ENCODE data around the gene MAD1L1. TPM values are rescaled to one million over a fixed set of nuclear protein-coding genes. Genes with fewer than 3 reads are reported as not detected.

MAD1L1 gene
- total and polyA plus RNA-seq, 2 of the 4 experiments (the other 2 are of a cell fraction), result 29.0 to 40.9 TPM

DNA sequence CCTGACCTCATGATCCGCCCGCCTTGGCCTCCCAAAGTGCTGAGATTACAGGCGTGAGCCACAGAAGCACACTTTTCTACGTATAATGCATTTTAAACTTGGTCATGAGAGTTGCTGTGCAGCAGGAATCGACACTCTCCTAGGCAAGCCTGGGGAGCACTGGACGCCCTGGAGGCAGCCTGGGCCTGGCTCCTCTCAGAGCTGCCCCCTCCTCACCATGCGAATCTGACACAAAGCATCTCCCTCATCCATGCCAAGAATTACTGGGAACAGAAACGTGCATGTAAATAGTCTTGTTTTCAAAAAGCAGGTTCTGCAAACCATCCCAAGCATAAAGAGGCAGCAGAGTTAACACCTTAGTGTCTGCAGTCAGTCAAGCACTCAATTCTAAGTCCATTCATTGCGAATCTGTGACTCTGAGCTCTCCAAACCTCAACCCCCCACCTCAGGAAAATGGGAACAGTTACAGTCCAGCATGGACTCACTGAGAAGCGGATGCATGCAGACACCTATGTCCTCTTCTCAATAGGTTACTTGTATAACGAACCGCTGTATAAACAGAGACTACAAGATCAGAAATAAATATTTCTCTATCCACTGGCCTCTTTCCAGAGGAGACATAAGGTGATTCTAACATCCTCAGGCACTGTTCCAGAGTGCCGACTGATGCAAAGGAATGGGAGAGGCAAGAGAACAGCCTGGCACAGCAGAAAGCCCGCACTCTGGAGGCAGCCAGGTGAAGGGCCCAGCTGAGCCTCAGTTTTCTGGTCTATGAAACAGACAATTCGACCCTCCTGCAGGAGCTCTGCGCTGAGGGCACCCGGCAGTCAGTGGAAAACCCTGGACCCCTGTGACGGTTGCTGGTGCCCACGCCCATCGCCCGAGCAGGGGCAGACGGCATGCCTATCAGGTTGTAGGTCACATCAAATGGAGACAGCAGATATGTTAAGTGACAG lies 68.9 kb downstream of the MAD1L1 start (continued):
- no peak for TF ChIP-seq RFX5 (IDR thresholded peaks at IDR 0.05; ENCODE audit: low read depth, low read length)
- no peak for TF ChIP-seq BHLHE40 (IDR thresholded peaks at IDR 0.05; ENCODE audit: low read depth, low read length)

DNA sequence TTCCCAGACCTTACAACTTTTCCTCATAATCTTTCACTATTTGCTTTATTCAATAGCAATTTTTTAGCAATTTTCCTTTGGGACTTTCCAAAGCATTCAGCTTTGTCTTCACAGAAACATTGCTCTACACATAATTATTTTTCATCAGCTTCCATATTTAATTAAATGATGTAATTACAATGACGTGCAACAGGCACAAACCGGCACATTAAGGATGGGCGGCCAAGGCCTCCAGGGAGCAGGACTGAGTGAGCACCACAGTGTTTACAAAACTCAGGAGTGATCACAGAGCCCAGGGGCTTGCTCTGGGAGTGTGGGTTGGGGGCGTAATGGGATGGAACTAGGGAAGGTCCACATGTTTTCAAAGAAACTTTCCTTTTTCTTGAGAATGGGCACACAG lies 69.8 kb downstream of the MAD1L1 start:
- Histone ChIP-seq H4K20me1 (ENCODE audit: insufficient read depth, low read length) (peaks cover 34% of the 10 kb centered on the region), H3K4me1 (ENCODE audit: control insufficient read depth, insufficient read depth, low read length) (peaks cover 8% of the 10 kb centered on the region), H2AK9ac (replicated peaks; ENCODE audit: low read depth, low read length, poor library complexity) (no peak overlapping the region), H3K27me3 (ENCODE audit: control insufficient read depth, insufficient read depth, low read length) (no peaks in the 10 kb centered on the region), H3K14ac (replicated peaks; ENCODE audit: low read depth, low read length) (no peak overlapping the region), H2BK5ac (ENCODE audit: low read depth, low read length, poor library complexity, severe bottlenecking) (no peak overlapping the region), H3K36me3 (ENCODE audit: control insufficient read depth, insufficient read depth, low read length) (0 out of 2 replicates have a peak, but pooled peaks cover 1% of the 10 kb centered on the region), H2BK20ac (ENCODE audit: low read depth, low read length) (no peak overlapping the region), H4K91ac (ENCODE audit: insufficient read depth, low read depth, low read length) (no peak overlapping the region), H3K4me3 (ENCODE audit: insufficient read depth, low read depth, low read length) (no peak overlapping the region), H3K9ac (ENCODE audit: low read depth, low read length) (no peak overlapping the region), H2AFZ (replicated peaks; ENCODE audit: low read length, poor library complexity) (no peak overlapping the region), H4K5ac (ENCODE audit: low read depth, low read length) (no peak overlapping the region), H3K9me1 (ENCODE audit: insufficient read depth, low read length) (no peaks in the 10 kb centered on the region; the same call in 1 of the 2 replicates), H3K79me1 (ENCODE audit: low read depth in 1 of 2, low read length in 2 of 2) (peaks cover 5 to 15% of the 10 kb centered on the region in 2 experiments; a peak in 2 of 4 replicates), H3K4ac (ENCODE audit: low read depth, low read length) (no peak overlapping the region), H2AK5ac (ENCODE audit: low read depth, low read length) (no peak overlapping the region), H2BK120ac (ENCODE audit: low read depth, low read length) (no peak overlapping the region), H3K9me3 (ENCODE audit: control insufficient read depth, insufficient read depth, low read length) (no peaks in the 10 kb centered on the region), H3K23ac (ENCODE audit: low read depth, low read length) (no peak overlapping the region), H3K4me2 (ENCODE audit: low read depth, low read length) (no peak overlapping the region), H3K18ac (ENCODE audit: low read depth, low read length) (no peak overlapping the region), H4K8ac (ENCODE audit: low read depth in 2 of 2, low read length in 2 of 2) (no peak overlapping the region), H2BK15ac (ENCODE audit: low read depth, low read length) (no peak overlapping the region), H3K27ac (ENCODE audit: insufficient read depth, low read length) (no peak overlapping the region), H3K56ac (ENCODE audit: extremely low read depth, insufficient read depth, low read length) (no peak overlapping the region)
- BruUV-seq (replicated peaks), result no TSS peak
- in situ Hi-C loops (cut with MboI; ENCODE audit: low sequenced_read_pairs) (no loop called here), intact Hi-C loops (cut with micrococcal nuclease) (no loop called here), dilution Hi-C loops (cut with HindIII; ENCODE audit: low sequenced_read_pairs, unreplicated experiment) (no loop called here)
- no peak for ATAC-seq (ENCODE audit: low read depth)
- ChIA-PET POLR2A (ENCODE audit: unreplicated experiment) (no interaction called here), CTCF (no interaction called here)
- no peak for TF ChIP-seq MAFK (IDR thresholded peaks at IDR 0.05; ENCODE audit: low read depth, low read length)
- TF ChIP-seq CEBPB (IDR thresholded peaks at IDR 0.05; ENCODE audit: low read depth, low read length), result no peak
- TF ChIP-seq, protein P1, sequence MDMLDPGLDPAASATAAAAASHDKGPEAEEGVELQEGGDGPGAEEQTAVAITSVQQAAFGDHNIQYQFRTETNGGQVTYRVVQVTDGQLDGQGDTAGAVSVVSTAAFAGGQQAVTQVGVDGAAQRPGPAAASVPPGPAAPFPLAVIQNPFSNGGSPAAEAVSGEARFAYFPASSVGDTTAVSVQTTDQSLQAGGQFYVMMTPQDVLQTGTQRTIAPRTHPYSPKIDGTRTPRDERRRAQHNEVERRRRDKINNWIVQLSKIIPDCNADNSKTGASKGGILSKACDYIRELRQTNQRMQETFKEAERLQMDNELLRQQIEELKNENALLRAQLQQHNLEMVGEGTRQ (IDR thresholded peaks at IDR 0.05; ENCODE audit: low read depth, low read length), result no peak
- TF ChIP-seq, protein P2, sequence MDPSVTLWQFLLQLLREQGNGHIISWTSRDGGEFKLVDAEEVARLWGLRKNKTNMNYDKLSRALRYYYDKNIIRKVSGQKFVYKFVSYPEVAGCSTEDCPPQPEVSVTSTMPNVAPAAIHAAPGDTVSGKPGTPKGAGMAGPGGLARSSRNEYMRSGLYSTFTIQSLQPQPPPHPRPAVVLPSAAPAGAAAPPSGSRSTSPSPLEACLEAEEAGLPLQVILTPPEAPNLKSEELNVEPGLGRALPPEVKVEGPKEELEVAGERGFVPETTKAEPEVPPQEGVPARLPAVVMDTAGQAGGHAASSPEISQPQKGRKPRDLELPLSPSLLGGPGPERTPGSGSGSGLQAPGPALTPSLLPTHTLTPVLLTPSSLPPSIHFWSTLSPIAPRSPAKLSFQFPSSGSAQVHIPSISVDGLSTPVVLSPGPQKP (IDR thresholded peaks at IDR 0.05; ENCODE audit: borderline replicate concordance, low read depth, low read length), result no peak
- TF ChIP-seq RAD21 (IDR thresholded peaks at IDR 0.05; ENCODE audit: low read length), result no peak
- no peak for TF ChIP-seq NFE2L2 (IDR thresholded peaks at IDR 0.05; ENCODE audit: low read depth, low read length)
- no peak for TF ChIP-seq SMC3 (IDR thresholded peaks at IDR 0.05; ENCODE audit: low read depth, low read length)
- no peak for TF ChIP-seq FOS (IDR thresholded peaks at IDR 0.05; ENCODE audit: low read depth, low read length)
- no peak for TF ChIP-seq CHD1 (IDR thresholded peaks at IDR 0.05; ENCODE audit: low read depth, low read length)
- no peak for TF ChIP-seq BHLHE40 (IDR thresholded peaks at IDR 0.05; ENCODE audit: low read depth, low read length)
- no peak for TF ChIP-seq MXI1 (IDR thresholded peaks at IDR 0.05; ENCODE audit: borderline replicate concordance, low read depth, low read length)
- no CpG with 5 or more reads among the region's 4 CpGs for WGBS, 2 experiments (ENCODE audit: extremely low coverage in 2 of 2, insufficient read length in 1 of 2)
- no peak for DNase-seq
